BE2C (cell line): ENCODE data around the gene MSN. TPM values are rescaled to one million over a fixed set of nuclear protein-coding genes. Genes with fewer than 3 reads are reported as not detected.
"Not testable (repeated sequence)": the region's sequence is repeated elsewhere in the genome, so short reads cannot be mapped to it uniquely, and the experiment has no call there.

Experiments
- DNase-seq: peaks from one replicate; pipeline ENCODE4 v3.0.0-alpha.2; 2020
- H3K27me3 ChIP-seq: fragments of 250-450 bp; sonication (Bioruptor Pico); 2 replicates; pipeline ENCODE4 v1.5.1; 2020; ENCODE audit warnings: mild to moderate bottlenecking
- H3K36me3 ChIP-seq: fragments of 250-450 bp; sonication (Bioruptor Pico); 2 replicates; pipeline ENCODE4 v1.5.1; 2020; ENCODE audit warnings: mild to moderate bottlenecking
- H3K4me1 ChIP-seq: fragments of 250-450 bp; sonication (Bioruptor Pico); 2 replicates; pipeline ENCODE4 v1.5.1; 2020
- H3K4me3 ChIP-seq: 2 replicates; pipeline ENCODE4 v1.5.1; 2011; ENCODE audit warnings: low read depth, low read length
- H3K9me3 ChIP-seq: fragments of 250-450 bp; sonication (Bioruptor Pico); 2 replicates; pipeline ENCODE4 v1.5.1; 2020
- CTCF ChIP-seq: IDR thresholded peaks from 2 replicates; pipeline ENCODE4 v1.5.1; 2012; ENCODE audit warnings: mild to moderate bottlenecking, low read depth, low read length
- polyA plus RNA-seq: library from polyadenylated mRNA; unstranded; fragments of >200 nt; gene quantifications from one replicate; pipeline ENCODE4 v1.2.1, GENCODE V29; 2012; ENCODE audit warnings: low read depth, missing spikeins; ENCODE audit not compliant: insufficient read length, insufficient read depth

Gene MSN
- polyA plus RNA-seq: 48.0 TPM

- no peaks in the 10 kb centered on the region for H3K27me3 ChIP-seq
- TF ChIP-seq CTCF: no peak
- no peaks in the 10 kb centered on the region for H3K4me1 ChIP-seq
- no peak within 1 kb of the TSS for H3K4me3 ChIP-seq
- DNase-seq: no peak
- no peaks in the 10 kb centered on the region for H3K9me3 ChIP-seq
- H3K36me3 ChIP-seq: no peaks in the 10 kb centered on the region
Observed at GRCh38 chrX:65667503-65668376, at the start of gene MSN. Gene MSN (plus strand): TSS chrX:65667654. CDS start chrX:65667842, 188 bp downstream.

GRCh38 chrX:65620096-65620705 lies 47.3 kb upstream of the MSN start:
- H3K4me3 ChIP-seq, DNase-seq, H3K36me3 ChIP-seq, H3K4me1 ChIP-seq, H3K9me3 ChIP-seq, H3K27me3 ChIP-seq: not testable (repeated sequence)

GRCh38 chrX:65630771-65631170 lies 36.7 kb upstream of the MSN start:
- no peak overlapping the region for H3K4me3 ChIP-seq
- no peaks in the 10 kb centered on the region for H3K9me3 ChIP-seq
- no peaks in the 10 kb centered on the region for H3K27me3 ChIP-seq
- no peak for DNase-seq
- no peaks in the 10 kb centered on the region for H3K4me1 ChIP-seq
- no peak for TF ChIP-seq CTCF
- H3K36me3 ChIP-seq: no peaks in the 10 kb centered on the region

GRCh38 chrX:65633826-65634225 lies 33.6 kb upstream of the MSN start:
- DNase-seq: no peak
- H3K9me3 ChIP-seq: no peaks in the 10 kb centered on the region
- no peaks in the 10 kb centered on the region for H3K27me3 ChIP-seq
- no peak for TF ChIP-seq CTCF
- H3K36me3 ChIP-seq: no peaks in the 10 kb centered on the region
- no peak overlapping the region for H3K4me3 ChIP-seq
- H3K4me1 ChIP-seq: no peaks in the 10 kb centered on the region

- Histone ChIP-seq H3K36me3 (no peaks in the 10 kb centered on the region), H3K4me3 (no peak overlapping the region), H3K27me3 (no peaks in the 10 kb centered on the region), H3K9me3 (no peaks in the 10 kb centered on the region), H3K4me1 (no peaks in the 10 kb centered on the region)
- TF ChIP-seq CTCF: no peak
- DNase-seq: no peak
Observed at GRCh38 chrX:65634732-65635131, 32.7 kb upstream of the MSN start.

- Histone ChIP-seq H3K9me3 (no peaks in the 10 kb centered on the region), H3K36me3 (no peaks in the 10 kb centered on the region), H3K4me3 (no peak overlapping the region), H3K27me3 (no peaks in the 10 kb centered on the region), H3K4me1 (no peaks in the 10 kb centered on the region)
- DNase-seq: no peak
- no peak for TF ChIP-seq CTCF
Observed at GRCh38 chrX:65635378-65635777, 32.1 kb upstream of the MSN start.
